ENCODE measurements around the gene GAD1.

Gene GAD1

GRCh38 chr2:170896622-170897021, 79.9 kb downstream of the GAD1 start:
- no peak for DNase-seq (ENCODE audit: low read depth)

GRCh38 chr2:170897108-170897507, 80.4 kb downstream of the GAD1 start:
- DNase-seq (ENCODE audit: low read depth), result no peak

GRCh38 chr2:170905864-170906263, 89.2 kb downstream of the GAD1 start:
- DNase-seq (ENCODE audit: low read depth), result no peak
